ENCODE results near the gene XAB2.

XAB2 gene

GRCh38 chr19:7640803-7641202 is 11.5 kb upstream of the XAB2 start:
- WGBS, result 95% methylated on average over 11 of the region's 11 CpGs
- no peak overlapping the region for H3K27ac ChIP-seq (ENCODE audit: low read depth, low read length)
- no peaks in the 10 kb centered on the region for H3K4me1 ChIP-seq (ENCODE audit: insufficient read depth, low read length)
- H3K4me3 ChIP-seq (ENCODE audit: low read length), result no peak overlapping the region
- H3K9ac ChIP-seq (ENCODE audit: low read depth, low read length), result no peak overlapping the region
- H3K9me3 ChIP-seq (ENCODE audit: insufficient read depth, low read depth, low read length), result no peaks in the 10 kb centered on the region
- H3K36me3 ChIP-seq (ENCODE audit: insufficient read depth, low read length), result no peaks in the 10 kb centered on the region
- peaks cover 9% of the 10 kb centered on the region for H3K27me3 ChIP-seq (ENCODE audit: insufficient read depth, low read length)

GRCh38 chr19:7639863-7640348 is 10.6 kb upstream of the XAB2 start:
- no peaks in the 10 kb centered on the region for H3K4me1 ChIP-seq (ENCODE audit: insufficient read depth, low read length)
- H3K4me3 ChIP-seq (ENCODE audit: low read length), result no peak overlapping the region
- no peak overlapping the region for H3K9ac ChIP-seq (ENCODE audit: low read depth, low read length)
- peaks cover 18% of the 10 kb centered on the region for H3K27me3 ChIP-seq (ENCODE audit: insufficient read depth, low read length)
- no peaks in the 10 kb centered on the region for H3K36me3 ChIP-seq (ENCODE audit: insufficient read depth, low read length)
- WGBS, result 94% methylated on average over 13 of the region's 13 CpGs
- H3K9me3 ChIP-seq (ENCODE audit: insufficient read depth, low read depth, low read length), result no peaks in the 10 kb centered on the region
- H3K27ac ChIP-seq (ENCODE audit: low read depth, low read length), result no peak overlapping the region

- no peaks in the 10 kb centered on the region for H3K4me1 ChIP-seq (ENCODE audit: insufficient read depth, low read length)
- 91% methylated on average over 12 of the region's 12 CpGs for WGBS
Observed at GRCh38 chr19:7638802-7639465, 9.6 kb upstream of the XAB2 start.

GRCh38 chr19:7637374-7638256 is 8.3 kb upstream of the XAB2 start:
- Histone ChIP-seq H3K27me3 (ENCODE audit: insufficient read depth, low read length) (peaks cover 22% of the 10 kb centered on the region), H3K36me3 (ENCODE audit: insufficient read depth, low read length) (no peaks in the 10 kb centered on the region), H3K27ac (ENCODE audit: low read depth, low read length) (peak overlapping the region; percentile 25; the same call in 1 of the 2 replicates), H3K9me3 (ENCODE audit: insufficient read depth, low read depth, low read length) (no peaks in the 10 kb centered on the region), H3K4me3 (ENCODE audit: low read length) (peak overlapping the region; percentile 82), H3K9ac (ENCODE audit: low read depth, low read length) (peak overlapping the region; percentile 71), H3K4me1 (ENCODE audit: insufficient read depth, low read length) (no peaks in the 10 kb centered on the region)
- 43% methylated on average over 29 of the region's 30 CpGs for WGBS

More at GRCh38 chr19:7638802-7639465, 9.6 kb upstream of the XAB2 start:
- Histone ChIP-seq H3K4me3 (ENCODE audit: low read length) (no peak overlapping the region), H3K27me3 (ENCODE audit: insufficient read depth, low read length) (peaks cover 22% of the 10 kb centered on the region), H3K9me3 (ENCODE audit: insufficient read depth, low read depth, low read length) (no peaks in the 10 kb centered on the region), H3K9ac (ENCODE audit: low read depth, low read length) (no peak overlapping the region), H3K36me3 (ENCODE audit: insufficient read depth, low read length) (no peaks in the 10 kb centered on the region), H3K27ac (ENCODE audit: low read depth, low read length) (no peak overlapping the region)

- Histone ChIP-seq H3K9me3 (ENCODE audit: insufficient read depth, low read depth, low read length) (no peaks in the 10 kb centered on the region), H3K9ac (ENCODE audit: low read depth, low read length) (peak within 1 kb of the TSS; percentile 71), H3K27me3 (ENCODE audit: insufficient read depth, low read length) (peaks cover 22% of the 10 kb centered on the region), H3K27ac (ENCODE audit: low read depth, low read length) (peak within 1 kb of the TSS; percentile 25; the same call in 1 of the 2 replicates), H3K36me3 (ENCODE audit: insufficient read depth, low read length) (peaks cover 2% of the 10 kb centered on the region; the same call in 1 of the 2 replicates), H3K4me3 (ENCODE audit: low read length) (peak within 1 kb of the TSS; percentile 82), H3K4me1 (ENCODE audit: insufficient read depth, low read length) (no peaks in the 10 kb centered on the region)
- 10% methylated on average over 61 of the region's 61 CpGs for WGBS
Observed at GRCh38 chr19:7636691-7637373, 7.5 kb upstream of the XAB2 start, which contains the start of gene STXBP2. STXBP2 (plus strand) TSS chr19:7637110; CDS start chr19:7637150, 40 bp downstream.

GRCh38 chr19:7636317-7636690 is 7.0 kb upstream of the XAB2 start:
- 0 out of 2 replicates have a peak overlapping the region, but pooled peaks have one; percentile 82 for H3K4me3 ChIP-seq (ENCODE audit: low read length)
- H3K27ac ChIP-seq (ENCODE audit: low read depth, low read length), result no peak overlapping the region
- no peak overlapping the region for H3K9ac ChIP-seq (ENCODE audit: low read depth, low read length)
- peaks cover 22% of the 10 kb centered on the region for H3K27me3 ChIP-seq (ENCODE audit: insufficient read depth, low read length)
- H3K36me3 ChIP-seq (ENCODE audit: insufficient read depth, low read length), result peaks cover 2% of the 10 kb centered on the region; the same call in 1 of the 2 replicates
- no peaks in the 10 kb centered on the region for H3K4me1 ChIP-seq (ENCODE audit: insufficient read depth, low read length)
- H3K9me3 ChIP-seq (ENCODE audit: insufficient read depth, low read depth, low read length), result no peaks in the 10 kb centered on the region
- WGBS, result 72% methylated on average over 16 of the region's 16 CpGs

- peaks cover 2% of the 10 kb centered on the region; the same call in 1 of the 2 replicates for H3K36me3 ChIP-seq (ENCODE audit: insufficient read depth, low read length)
- H3K9ac ChIP-seq (ENCODE audit: low read depth, low read length), result no peak overlapping the region
- H3K27me3 ChIP-seq (ENCODE audit: insufficient read depth, low read length), result peaks cover 22% of the 10 kb centered on the region
- no peaks in the 10 kb centered on the region for H3K9me3 ChIP-seq (ENCODE audit: insufficient read depth, low read depth, low read length)
- peaks cover 1% of the 10 kb centered on the region; the same call in 1 of the 2 replicates for H3K4me1 ChIP-seq (ENCODE audit: insufficient read depth, low read length)
- WGBS, result 72% methylated on average over 4 of the region's 6 CpGs
- H3K27ac ChIP-seq (ENCODE audit: low read depth, low read length), result no peak overlapping the region
- H3K4me3 ChIP-seq (ENCODE audit: low read length), result no peak overlapping the region
Observed at GRCh38 chr19:7635670-7636069, 6.3 kb upstream of the XAB2 start.

- Histone ChIP-seq H3K4me1 (ENCODE audit: insufficient read depth, low read length) (peaks cover 7% of the 10 kb centered on the region; the same call in 1 of the 2 replicates), H3K36me3 (ENCODE audit: insufficient read depth, low read length) (peaks cover 2% of the 10 kb centered on the region; the same call in 1 of the 2 replicates), H3K27ac (ENCODE audit: low read depth, low read length) (no peak within 1 kb of the TSS), H3K9me3 (ENCODE audit: insufficient read depth, low read depth, low read length) (no peaks in the 10 kb centered on the region), H3K27me3 (ENCODE audit: insufficient read depth, low read length) (peaks cover 22% of the 10 kb centered on the region), H3K4me3 (ENCODE audit: low read length) (no peak within 1 kb of the TSS), H3K9ac (ENCODE audit: low read depth, low read length) (no peak within 1 kb of the TSS)
- 59% methylated on average over 2 of the region's 2 CpGs for WGBS
Observed at GRCh38 chr19:7633698-7634097, 4.4 kb upstream of the XAB2 start, which contains the start of gene PCP2. PCP2 (minus strand) TSS chr19:7633719; CDS start chr19:7633457, 262 bp downstream.

- H3K9me3 ChIP-seq (ENCODE audit: insufficient read depth, low read depth, low read length), result no peaks in the 10 kb centered on the region
- H3K27ac ChIP-seq (ENCODE audit: low read depth, low read length), result no peak overlapping the region
- H3K36me3 ChIP-seq (ENCODE audit: insufficient read depth, low read length), result peaks cover 2% of the 10 kb centered on the region; the same call in 1 of the 2 replicates
- no peak overlapping the region for H3K4me3 ChIP-seq (ENCODE audit: low read length)
- whole genome bisulfite sequencing, result 95% methylated on average over 40 of the region's 40 CpGs
- H3K4me1 ChIP-seq (ENCODE audit: insufficient read depth, low read length), result peaks cover 7% of the 10 kb centered on the region; the same call in 1 of the 2 replicates
- no peak overlapping the region for H3K9ac ChIP-seq (ENCODE audit: low read depth, low read length)
- H3K27me3 ChIP-seq (ENCODE audit: insufficient read depth, low read length), result peaks cover 22% of the 10 kb centered on the region
Observed at GRCh38 chr19:7632340-7633203, 3.2 kb upstream of the XAB2 start.

GRCh38 chr19:7631577-7631976 is 2.2 kb upstream of the XAB2 start:
- H3K27me3 ChIP-seq (ENCODE audit: insufficient read depth, low read length), result peaks cover 21% of the 10 kb centered on the region
- H3K27ac ChIP-seq (ENCODE audit: low read depth, low read length), result no peak overlapping the region
- H3K9me3 ChIP-seq (ENCODE audit: insufficient read depth, low read depth, low read length), result no peaks in the 10 kb centered on the region
- no peak overlapping the region for H3K9ac ChIP-seq (ENCODE audit: low read depth, low read length)
- peaks cover 7% of the 10 kb centered on the region; the same call in 1 of the 2 replicates for H3K4me1 ChIP-seq (ENCODE audit: insufficient read depth, low read length)
- WGBS, result 93% methylated on average over 12 of the region's 12 CpGs
- H3K36me3 ChIP-seq (ENCODE audit: insufficient read depth, low read length), result peaks cover 8% of the 10 kb centered on the region; the same call in 1 of the 2 replicates
- no peak overlapping the region for H3K4me3 ChIP-seq (ENCODE audit: low read length)

Measured in HUES64 (cell line).